ENCODE results near the gene KIAA1614. TPM values are rescaled to one million over a fixed set of nuclear protein-coding genes. Genes with fewer than 3 reads are reported as not detected.

The KIAA1614 gene
- total RNA-seq, 4 donors from 2014 or later = 6.3 to 13.9 (median 10.1) TPM

DNA sequence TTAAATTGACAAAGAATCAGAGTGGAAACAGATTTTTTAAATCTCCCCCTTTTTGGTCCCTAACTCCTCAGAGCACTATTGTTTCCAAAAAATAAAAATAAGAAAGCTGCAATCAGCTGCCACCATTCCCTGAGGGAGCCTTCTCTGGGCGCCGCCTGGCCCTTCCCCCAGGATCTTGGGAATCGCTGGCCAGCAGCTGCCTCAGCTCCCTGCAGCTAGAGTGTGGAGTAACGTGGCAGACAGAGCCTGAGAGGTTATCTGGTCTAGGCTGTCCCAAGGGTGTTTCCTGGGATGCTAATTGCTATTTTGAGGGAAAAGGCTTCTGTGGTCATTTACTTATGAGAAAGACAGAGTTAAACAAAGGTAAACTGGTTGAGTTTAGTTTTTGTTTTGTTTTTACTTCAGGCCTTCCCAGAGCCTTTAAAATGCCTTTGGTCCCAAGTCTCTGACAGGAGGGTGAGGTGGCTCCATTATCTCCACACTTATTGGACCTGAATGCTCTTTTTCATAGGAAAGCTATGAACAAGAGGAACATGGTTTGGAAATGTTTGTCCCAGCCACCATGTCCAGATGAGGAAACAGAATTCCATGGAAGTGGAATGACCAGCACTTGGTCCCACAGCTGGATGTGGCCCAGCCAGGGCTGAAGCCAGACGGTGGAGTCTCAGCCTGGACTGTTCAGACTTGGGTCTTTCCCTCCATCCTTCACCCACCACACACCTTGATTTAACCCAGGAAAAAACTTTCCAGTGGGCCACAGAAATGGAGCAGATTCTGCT, 14.1 kb upstream of the KIAA1614 start:
- no peak for TF ChIP-seq CTCF (IDR thresholded peaks at IDR 0.05; ENCODE audit: low read depth)

DNA sequence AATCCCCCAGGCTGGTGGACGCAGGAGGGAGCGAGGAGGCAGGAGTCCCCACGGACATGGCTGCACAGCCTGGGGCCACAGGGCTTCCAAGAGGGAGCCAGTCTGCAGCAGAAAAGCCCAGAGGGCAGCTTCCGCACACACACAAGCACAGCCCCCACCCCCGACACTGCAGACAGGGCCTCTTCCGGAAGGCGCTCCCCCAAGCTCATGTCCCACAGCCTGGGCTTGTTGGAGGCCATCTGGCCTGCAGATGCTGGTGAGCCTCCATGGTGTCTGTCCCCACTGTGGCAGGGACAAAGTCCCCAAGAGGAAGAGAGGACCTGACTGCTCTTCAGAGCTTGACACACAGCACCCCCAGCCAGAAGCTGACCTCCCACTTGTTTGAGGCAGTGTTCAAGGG, 13.4 kb upstream of the KIAA1614 start:
- no peak for TF ChIP-seq CTCF (IDR thresholded peaks at IDR 0.05; ENCODE audit: low read depth)

GRCh38 chr1:180901076-180901990, 11.4 kb upstream of the KIAA1614 start:
- no peak for TF ChIP-seq CTCF (IDR thresholded peaks at IDR 0.05; ENCODE audit: low read depth)

DNA sequence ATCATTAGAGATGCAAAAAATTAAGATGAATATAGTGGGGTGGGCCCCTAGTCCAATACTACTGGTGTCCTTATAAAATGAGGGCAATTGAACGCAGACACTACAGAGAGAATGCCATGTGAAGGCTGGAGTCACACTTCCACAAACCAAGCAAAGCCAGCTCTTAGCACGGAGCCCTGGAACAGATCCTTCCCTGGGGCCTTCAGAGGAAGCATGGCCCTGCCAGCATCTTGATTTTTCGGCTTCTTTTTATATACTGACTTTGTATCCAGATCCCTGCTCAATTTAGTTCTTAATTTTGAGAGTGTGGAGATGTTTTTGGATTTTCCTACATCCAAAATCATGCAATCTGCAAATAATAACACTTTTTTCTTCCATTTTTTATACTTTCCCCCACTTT, 10.2 kb upstream of the KIAA1614 start:
- no peak for TF ChIP-seq CTCF (IDR thresholded peaks at IDR 0.05; ENCODE audit: low read depth)

DNA sequence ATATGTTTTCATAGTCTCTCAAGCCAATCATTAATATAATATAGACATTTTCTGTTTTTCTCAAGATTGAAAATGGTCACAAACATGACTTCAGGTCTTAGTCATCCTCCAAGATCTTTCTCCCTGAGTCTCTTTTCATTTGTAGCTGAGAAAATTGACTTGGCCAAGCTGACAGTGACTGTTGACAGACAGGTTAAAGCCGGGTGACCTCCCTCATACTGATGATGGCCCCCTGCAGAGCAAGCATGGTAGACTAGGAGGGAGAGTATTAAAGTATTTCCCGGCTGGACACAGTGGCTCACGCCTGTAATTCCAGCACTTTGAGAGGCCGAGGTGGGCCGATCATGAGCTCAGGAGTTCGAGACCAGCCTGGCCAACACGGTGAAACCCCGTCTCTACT, 6.8 kb upstream of the KIAA1614 start:
- TF ChIP-seq CTCF (IDR thresholded peaks at IDR 0.05; ENCODE audit: low read depth) = no peak

GRCh38 chr1:180906511-180906910, 6.2 kb upstream of the KIAA1614 start:
- TF ChIP-seq CTCF (IDR thresholded peaks at IDR 0.05; ENCODE audit: low read depth) = no peak

Data from subcutaneous adipose tissue (tissue), 4 donors.